GM21390 (cell line): ENCODE measurements around the gene ATPAF1.
"Not testable (repeated sequence)": the region's sequence is repeated elsewhere in the genome, so short reads cannot be mapped to it uniquely, and the experiment has no call there.

ENCODE experiments used
- ATAC-seq: cut with Tn5 transposase; IDR thresholded peaks from one replicate; pipeline ENCODE4 v1.9.1; 2021; ENCODE audit not compliant: unreplicated experiment

Gene ATPAF1

GRCh38 chr1:46667782-46668760, at the start of gene ATPAF1:
TSS of gene ATPAF1 (minus strand) at chr1:46668364. CDS start at chr1:46668322, 42 bp downstream.
- ATAC-seq = peak; percentile 81

GRCh38 chr1:46717654-46718053, 49.5 kb upstream of the ATPAF1 start:
- ATAC-seq = no peak

- ATAC-seq = no peak
Observed at GRCh38 chr1:46714976-46715375, 46.8 kb upstream of the ATPAF1 start.

- ATAC-seq = no peak
Observed at GRCh38 chr1:46708121-46708520, 40.0 kb upstream of the ATPAF1 start.

- ATAC-seq = no peak
Observed at GRCh38 chr1:46705408-46705807, 37.2 kb upstream of the ATPAF1 start.

- ATAC-seq = no peak
Observed at GRCh38 chr1:46703927-46704641, 35.9 kb upstream of the ATPAF1 start.

GRCh38 chr1:46699666-46700065, 31.5 kb upstream of the ATPAF1 start:
- no peak for ATAC-seq

GRCh38 chr1:46697053-46697452, 28.9 kb upstream of the ATPAF1 start:
- no peak for ATAC-seq

GRCh38 chr1:46694676-46695075, 26.5 kb upstream of the ATPAF1 start:
- not testable (repeated sequence) for ATAC-seq

GRCh38 chr1:46692811-46693770, 24.9 kb upstream of the ATPAF1 start:
- no peak for ATAC-seq

- ATAC-seq = no peak
Observed at GRCh38 chr1:46691997-46692790, 24.0 kb upstream of the ATPAF1 start.

GRCh38 chr1:46690931-46691421, 22.8 kb upstream of the ATPAF1 start:
- no peak for ATAC-seq

- no peak for ATAC-seq
Observed at GRCh38 chr1:46689897-46690296, 21.7 kb upstream of the ATPAF1 start.

- ATAC-seq = no peak
Observed at GRCh38 chr1:46689356-46689755, 21.2 kb upstream of the ATPAF1 start.

GRCh38 chr1:46687921-46688509, 19.9 kb upstream of the ATPAF1 start:
- ATAC-seq = no peak

- no peak for ATAC-seq
Observed at GRCh38 chr1:46687093-46687659, 19.0 kb upstream of the ATPAF1 start.

- no peak for ATAC-seq
Observed at GRCh38 chr1:46686255-46686654, 18.1 kb upstream of the ATPAF1 start.

- no peak for ATAC-seq
Observed at GRCh38 chr1:46684670-46685069, 16.5 kb upstream of the ATPAF1 start.

- ATAC-seq = no peak
Observed at GRCh38 chr1:46682064-46682463, 13.9 kb upstream of the ATPAF1 start.
